SKM-1 treated with dmso at 0.1 percent for 144 hours (cell line): ENCODE measurements around the gene ADD3.
"Not testable (repeated sequence)": the region's sequence is repeated elsewhere in the genome, so short reads cannot be mapped to it uniquely, and the experiment has no call there.

Experiments
- DNase-seq: peaks from one replicate; lab custom pipeline; 2025; ENCODE audit not compliant: unreplicated experiment; lab: John Stamatoyannopoulos, UW

ADD3 gene

DNA sequence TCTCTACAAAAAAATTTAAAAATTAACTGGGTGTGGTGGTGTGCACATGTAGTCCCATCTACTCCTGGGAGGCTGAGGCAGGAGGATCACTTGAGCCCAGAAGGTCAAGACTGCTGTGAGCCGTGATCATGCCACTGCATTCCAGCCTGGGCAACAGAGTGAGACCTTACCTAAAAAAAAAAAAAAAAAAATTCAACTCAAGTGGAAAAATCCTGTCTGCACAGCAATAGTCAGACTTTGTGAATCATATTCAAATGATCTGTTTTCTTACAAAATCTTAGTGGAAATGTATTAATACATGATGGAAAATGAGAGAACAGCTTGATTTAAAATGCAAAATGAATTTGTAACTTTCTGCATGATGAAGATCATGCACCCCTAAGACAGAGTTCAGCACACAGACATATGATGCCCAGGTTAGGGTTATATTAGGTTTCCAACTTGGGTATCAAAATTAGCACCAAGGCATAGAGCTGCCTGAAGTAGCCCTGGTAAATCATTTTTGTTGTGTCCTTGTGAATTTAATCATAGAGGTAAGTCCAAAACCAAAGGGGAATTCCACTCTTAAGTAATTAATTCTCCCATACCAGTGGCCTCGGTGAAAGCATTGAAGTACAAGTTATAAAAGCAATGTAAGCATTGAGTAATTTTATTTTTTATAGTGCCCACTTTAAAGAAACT is 93.8 kb downstream of the ADD3 start:
- DNase-seq, result no peak

DNA sequence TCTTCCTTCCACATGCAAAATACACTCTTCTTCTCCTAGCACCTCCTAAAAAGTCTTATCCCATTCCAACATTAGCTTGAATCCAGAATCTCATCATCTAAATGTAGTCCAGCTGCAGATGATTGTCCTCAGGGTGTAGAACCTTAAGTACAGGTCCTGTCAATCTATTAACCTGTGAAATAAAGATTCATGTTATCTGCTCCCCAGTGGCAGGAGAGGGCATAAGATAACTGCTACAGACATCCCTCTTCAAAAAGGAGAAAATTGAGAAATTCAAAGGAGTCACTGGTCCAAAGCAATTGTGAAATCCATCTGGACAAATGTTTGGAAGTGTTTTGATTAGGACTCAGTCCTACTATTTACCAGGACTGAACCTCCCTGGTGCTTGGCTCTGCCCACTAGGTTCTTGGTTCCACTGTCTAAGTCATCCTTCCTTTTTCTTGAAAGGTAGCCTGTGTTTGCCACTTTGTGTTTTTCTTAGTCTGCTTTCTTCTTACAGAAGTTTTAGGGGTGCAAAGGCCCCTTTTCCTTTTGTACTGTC is 96.2 kb downstream of the ADD3 start:
- DNase-seq, result no peak

DNA sequence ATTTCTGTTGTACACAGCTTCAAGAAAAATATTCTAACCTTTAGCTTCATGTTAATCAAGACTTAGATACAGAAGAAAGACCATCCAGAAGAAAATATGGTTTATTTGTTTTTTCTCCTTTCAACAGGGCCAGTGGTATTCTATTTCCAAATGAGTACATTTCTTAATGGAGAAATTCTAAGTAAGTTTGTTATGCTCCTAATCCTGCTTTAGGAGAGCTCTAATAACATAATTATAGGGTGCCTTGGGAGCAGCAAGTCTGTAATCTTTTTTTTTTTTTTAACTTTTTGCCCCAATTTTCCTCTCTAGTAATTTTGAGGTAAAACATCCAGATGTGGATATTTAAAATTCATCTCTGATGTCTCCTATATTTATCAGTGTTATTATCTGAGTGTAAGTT is 98.1 kb downstream of the ADD3 start:
- no peak for DNase-seq

GRCh38 chr10:110107430-110107829 is 99.6 kb downstream of the ADD3 start:
- DNase-seq, result no peak

GRCh38 chr10:110107887-110108286 is 100.1 kb downstream of the ADD3 start:
- DNase-seq, result no peak

DNA sequence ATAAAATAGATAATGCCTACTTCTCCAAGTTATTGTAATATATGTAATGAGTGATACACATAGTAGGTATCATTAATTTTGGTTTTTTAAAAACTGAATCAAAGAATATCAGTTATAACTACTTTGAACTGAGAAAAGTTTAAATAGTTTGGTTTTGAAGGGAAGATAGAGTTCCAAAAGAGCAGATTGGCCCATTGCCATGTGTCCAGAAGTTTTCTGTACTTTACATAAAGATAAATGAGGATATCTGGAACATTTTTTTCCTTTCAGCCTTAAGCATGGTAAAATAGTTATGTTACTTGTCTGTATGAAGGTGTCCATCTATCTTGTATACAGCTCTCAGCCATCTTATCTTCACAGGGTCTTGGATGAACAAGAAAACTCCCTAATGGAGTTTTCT is 101.7 kb downstream of the ADD3 start:
- DNase-seq, result no peak

DNA sequence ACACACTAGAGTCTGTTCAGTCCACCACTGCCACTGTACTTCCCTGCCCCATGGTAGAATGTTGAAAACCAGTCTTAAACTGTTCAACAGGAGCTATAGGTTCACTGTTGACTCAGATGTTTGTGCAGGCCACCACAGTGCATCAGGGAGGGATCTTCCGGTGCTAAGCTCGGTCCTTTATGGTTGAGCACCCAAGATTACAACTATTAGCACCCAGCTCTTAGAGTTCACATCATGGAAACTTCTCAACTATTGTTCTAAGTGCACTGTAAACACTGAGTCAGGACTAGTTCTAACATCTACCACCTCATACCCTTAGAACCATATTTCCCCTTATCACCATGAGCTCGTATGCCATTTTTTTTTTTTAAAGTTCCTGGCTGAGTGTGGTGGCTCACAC is 102.6 kb downstream of the ADD3 start:
- no peak for DNase-seq

- no peak for DNase-seq
These were observed 106.0 kb downstream of the ADD3 start for GRCh38 chr10:110113670-110114337.

- DNase-seq, result not testable (repeated sequence)
These were observed 106.9 kb downstream of the ADD3 start for GRCh38 chr10:110114668-110115067.

DNA sequence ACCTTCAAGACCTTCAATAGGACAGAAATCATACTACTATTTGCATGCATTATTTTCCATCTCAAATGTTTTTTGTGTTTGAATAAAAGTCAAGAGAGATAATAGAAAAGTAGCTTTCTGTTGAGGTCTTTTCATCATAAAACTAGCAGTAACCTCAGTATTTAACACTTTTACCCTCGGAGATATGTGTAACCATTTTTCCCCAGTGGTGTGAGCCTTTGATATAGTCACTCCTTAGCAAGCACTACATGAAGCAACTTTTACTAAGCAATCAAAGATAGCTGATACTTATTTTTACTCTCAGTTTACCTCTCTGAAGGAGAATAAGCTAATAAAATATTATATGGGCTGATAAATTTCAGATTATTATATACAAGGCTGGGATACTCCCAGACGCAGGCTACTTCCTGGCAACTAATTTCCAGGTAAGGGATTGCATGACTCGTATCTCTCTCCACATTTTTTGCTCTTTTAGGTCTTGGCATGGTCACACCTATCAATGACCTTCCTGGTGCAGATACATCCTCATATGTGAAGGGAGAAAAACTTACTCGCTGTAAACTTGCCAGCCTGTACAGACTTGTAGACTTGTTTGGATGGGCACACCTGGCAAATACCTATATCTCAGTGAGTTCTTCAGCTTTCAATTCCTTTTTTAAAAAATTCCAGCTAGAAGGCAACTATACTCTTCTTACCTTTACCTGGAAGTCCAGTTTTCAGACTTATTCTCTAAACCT is 108.2 kb downstream of the ADD3 start:
- no peak for DNase-seq

GRCh38 chr10:110118891-110119621 is 111.3 kb downstream of the ADD3 start:
- DNase-seq, result no peak

DNA sequence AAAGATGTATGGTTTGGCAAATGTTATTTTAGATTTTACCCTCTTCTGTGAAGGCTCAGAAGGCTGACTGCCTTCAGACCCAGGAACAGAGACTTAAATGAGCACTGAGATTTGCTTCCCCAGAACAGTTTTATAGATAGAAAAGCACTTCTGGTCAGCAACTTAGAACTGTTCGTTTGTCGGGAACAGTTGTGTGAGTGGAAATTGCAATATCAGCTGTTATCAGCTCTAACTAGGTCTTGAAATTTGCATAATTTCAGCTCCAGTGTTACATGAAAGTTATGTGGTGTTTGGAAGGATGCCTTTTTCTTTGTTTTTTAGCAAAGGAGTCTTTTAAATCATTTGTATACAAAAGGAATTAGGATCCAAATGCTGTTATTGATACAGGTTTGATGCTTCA is 115.8 kb downstream of the ADD3 start:
- DNase-seq, result no peak

DNA sequence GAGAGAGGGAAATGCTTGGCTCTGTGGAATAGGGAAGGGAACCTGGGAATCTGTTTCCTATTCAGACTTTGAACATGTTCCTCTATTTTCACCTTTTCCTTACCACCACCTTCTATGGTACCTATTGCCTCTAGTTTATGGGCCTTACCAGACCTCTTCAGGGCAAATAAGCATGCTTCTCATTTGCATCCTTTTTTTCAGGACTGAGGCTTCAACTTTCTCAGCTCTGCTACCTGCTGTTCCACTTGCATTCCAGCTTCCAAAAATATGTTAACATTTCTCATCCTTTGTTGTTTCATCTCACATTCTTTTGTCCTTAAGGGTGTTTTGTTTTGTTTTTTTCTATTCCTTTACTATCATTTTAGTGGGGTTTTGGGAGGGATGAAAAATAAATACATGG is 121.7 kb downstream of the ADD3 start:
- DNase-seq, result no peak

GRCh38 chr10:110134917-110135316 is 127.1 kb downstream of the ADD3 start:
- no peak for DNase-seq

DNA sequence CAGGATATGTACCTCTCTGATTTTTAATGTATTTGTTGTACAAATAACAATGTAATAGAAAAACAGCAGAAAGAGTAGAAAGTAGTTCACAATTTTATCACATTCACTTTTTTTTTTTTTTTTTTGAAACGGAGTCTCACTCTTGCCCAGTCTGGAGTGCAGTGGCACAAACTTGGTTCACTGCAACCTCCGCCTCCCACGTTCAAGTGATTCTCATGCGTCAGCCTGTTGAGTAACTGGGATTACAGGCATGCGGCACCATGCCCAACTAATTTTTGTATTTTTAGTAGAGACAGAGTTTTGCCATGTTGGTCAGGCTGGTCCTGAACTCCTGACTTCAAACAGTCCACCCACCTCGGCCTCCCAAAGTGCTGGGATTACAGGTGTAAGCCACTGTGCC is 128.1 kb downstream of the ADD3 start:
- not testable (repeated sequence) for DNase-seq

DNA sequence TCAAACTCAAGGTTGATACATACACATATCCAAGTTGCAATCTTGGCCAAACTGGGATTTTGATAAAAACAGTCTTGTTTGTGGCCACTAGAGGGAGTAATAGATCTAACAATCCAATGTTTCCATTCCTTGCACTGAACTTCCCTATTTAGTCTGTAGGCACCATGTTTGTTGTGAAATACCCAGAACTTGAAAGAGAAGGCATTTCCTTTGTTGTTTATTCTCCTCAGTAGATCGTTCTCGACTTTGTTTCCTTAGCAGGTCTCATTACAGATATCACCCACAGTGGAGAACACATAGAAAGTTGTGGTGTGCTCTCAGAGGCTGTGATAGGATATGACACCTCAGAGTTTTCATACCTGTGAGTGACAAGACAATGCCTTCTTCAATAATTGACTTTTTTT is 129.4 kb downstream of the ADD3 start:
- DNase-seq, result peak; percentile 92

GRCh38 chr10:110138197-110138812 is 130.5 kb downstream of the ADD3 start:
- peak; percentile 66 for DNase-seq

- DNase-seq, result peak; percentile 88
These were observed 133.4 kb downstream of the ADD3 start for GRCh38 chr10:110141185-110141584.

DNA sequence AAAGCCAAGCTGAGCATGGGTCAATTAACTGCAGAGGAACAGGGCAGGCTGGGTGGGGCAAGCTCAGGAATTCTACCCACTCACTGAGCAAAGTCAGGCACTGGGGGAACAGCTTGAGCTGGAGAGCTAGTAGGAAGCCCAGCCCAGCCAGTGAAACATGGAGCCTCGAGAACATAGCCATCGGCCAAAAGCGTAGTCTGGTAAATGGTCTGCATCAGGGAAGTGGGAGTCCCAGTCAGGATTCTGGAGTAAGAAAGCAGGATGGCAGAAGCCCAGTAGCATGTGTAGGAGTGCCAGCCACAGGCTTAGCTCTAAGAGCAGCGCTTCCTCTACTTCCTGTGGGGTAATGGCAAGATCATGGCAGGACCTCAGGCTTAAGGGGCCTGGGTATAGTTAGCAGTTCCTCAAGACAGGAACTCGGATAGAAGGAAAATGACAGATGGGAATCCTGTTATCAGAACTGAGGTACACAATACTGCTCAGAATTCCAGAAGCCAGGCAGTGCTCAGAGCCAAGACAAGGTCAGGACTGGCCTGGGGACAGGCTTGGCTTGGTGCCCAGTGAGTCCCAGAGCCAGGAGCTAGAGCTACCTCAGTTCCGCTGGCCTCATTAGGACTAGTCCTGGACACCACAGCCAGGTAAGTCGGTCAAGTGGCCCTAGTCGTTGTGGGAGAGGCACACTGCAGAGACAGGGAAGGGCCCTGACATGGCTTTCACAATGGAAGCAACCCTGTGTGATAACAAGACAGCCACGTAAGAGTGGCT is 134.3 kb downstream of the ADD3 start:
- DNase-seq, result peak; percentile 76

GRCh38 chr10:110142965-110143364 is 135.2 kb downstream of the ADD3 start:
- no peak for DNase-seq
